Limb (tissue), 2 donors: ENCODE results near the gene CHRNA10.
"Not testable (repeated sequence)": the region's sequence is repeated elsewhere in the genome, so short reads cannot be mapped to it uniquely, and the experiment has no call there.

Experiments
- DNase-seq, 2 donors: peaks; one replicate each; pipeline ENCODE4 v3.0.0-alpha.2; 2016; ENCODE audit errors: extremely low spot score in 2 of 2

Gene CHRNA10

DNA sequence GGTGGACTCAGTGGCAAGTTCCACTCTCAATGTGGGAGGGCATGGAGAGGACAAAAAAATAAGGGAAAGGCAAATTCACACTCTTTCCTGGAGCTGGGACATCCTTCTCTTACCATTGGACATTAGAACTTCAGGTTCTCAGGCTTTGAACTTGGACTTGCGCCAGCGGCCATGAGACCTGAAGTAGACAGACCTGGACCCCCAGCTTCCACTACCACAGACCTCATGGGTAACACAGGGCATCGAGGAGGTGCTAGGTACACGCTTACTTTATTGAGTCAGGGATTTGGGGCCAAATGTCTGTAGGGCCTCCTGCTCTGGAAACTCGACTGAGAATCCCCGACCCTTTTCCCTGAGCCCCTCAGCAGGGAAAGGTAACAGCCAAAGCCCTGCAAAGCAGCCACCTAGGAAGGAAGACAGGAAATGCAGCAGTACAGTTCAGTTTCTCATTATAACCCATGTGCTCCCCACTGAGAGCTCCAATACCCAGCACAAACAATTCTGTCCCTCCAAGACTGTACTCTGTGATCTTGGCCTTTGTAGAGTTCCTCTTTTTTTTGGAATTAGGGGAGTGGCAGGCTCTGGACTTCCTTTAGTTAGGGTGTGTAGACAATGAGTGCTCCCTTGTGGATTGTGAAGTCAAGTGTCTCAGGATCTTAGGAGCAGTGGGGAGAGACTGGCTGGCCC is 5.7 kb downstream of the CHRNA10 start:
- DNase-seq: no peak

GRCh38 chr11:3664032-3664630 is 7.1 kb downstream of the CHRNA10 start:
- no peak for DNase-seq

DNA sequence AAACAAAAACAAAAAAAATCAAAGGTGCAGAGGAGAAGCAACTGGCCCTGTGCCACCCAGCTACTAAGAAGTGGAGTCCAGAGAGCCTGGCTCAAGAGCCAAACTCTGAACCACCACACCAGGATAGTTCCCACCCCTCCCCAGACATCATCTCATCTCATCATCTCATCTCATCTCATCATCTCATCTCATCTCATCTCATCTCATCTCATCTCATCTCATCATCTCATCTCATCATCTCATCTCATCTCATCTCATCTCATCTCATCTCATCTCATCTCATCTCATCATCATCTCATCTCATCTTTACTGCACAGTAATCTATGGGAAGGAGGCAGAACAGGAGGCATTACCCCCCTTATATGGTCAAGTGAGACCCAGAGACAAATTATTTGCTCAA is 8.3 kb downstream of the CHRNA10 start:
- no peak for DNase-seq

GRCh38 chr11:3660960-3661359 is 10.2 kb downstream of the CHRNA10 start:
- DNase-seq: no peak

GRCh38 chr11:3659595-3660515 is 11.3 kb downstream of the CHRNA10 start:
- DNase-seq: no peak

DNA sequence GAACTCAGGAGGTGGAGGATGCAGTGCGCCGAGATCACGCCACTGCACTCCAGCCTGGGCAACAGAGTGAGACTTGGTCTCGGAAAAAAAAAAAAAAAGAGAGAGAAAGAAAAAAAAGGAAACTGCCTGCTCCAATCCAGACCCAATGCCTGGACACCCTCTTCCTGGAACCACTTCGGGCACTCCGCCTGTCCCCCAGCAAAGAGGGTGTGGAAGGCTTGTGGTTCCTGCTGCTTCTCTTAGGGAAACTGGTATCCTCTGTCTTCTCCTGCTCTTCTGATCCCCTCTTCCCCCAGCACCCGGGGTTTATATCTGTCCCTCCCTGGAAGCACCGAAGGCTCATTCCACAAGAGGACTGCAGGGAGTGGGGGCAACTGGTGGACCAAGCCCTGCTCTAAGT is 12.9 kb downstream of the CHRNA10 start:
- DNase-seq: no peak

- not testable (repeated sequence) for DNase-seq
These were observed 13.9 kb downstream of the CHRNA10 start for GRCh38 chr11:3657331-3657730.

DNA sequence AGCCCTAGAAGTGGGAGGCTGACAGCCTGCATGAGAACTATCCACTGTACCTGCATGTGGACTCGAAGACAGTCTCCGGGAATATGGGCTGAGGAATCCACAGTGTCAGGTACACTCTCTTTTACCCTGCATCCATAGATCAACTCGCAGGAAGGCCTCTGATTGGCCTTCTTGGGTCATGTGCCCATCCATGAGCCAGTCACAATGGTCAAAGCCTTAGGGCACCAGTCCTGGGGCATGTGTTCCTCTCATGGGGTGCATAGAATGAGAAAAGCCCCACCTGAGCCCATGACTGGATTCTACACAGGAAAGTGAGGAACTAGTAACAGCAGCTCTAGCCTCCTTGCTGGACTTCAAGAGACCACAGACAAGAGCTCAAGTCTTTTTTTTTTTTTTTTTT is 15.6 kb downstream of the CHRNA10 start:
- no peak for DNase-seq

GRCh38 chr11:3652514-3652913 is 18.7 kb downstream of the CHRNA10 start:
- not testable (repeated sequence) for DNase-seq

- DNase-seq: not testable (repeated sequence)
These were observed 21.8 kb downstream of the CHRNA10 start for GRCh38 chr11:3649374-3649773.

DNA sequence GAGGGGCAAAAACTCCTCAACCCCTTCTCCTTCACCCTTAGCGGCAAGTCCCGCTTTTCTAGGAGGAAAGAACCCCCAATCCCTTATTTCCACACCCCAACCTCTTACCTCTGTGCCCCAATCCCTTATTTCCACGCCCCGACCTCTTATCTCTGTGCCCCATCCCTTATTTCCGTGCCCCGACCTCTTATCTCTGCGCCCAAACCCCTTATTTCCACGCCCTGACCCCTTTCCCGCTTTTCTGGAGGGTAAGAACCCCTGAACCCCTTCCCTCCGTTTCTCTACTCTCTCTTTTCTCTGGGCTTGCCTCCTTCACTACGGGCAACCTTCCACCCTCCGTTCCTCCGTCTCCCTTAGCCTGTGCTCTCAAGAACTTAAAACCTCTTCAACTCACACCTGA is 22.3 kb downstream of the CHRNA10 start:
- DNase-seq: not testable (repeated sequence)

DNA sequence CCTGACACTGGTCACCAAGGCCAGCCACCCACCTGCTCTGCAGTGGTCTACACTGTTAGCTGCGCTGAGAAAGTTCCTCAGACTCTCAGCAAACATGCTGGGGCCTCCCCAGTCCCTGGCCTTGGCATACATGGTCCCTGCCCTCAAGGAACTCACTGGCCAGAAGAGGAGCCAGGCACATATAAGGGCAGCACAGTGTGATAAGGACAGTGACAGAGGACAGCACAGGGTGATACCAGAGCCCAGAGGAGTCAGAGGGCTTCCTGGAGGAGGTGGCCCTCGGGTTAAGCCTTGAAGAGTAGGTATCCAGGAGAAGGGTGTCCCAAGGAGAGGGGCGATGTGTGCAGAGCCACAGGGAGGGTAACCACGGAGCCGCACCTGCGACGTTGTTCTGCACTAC is 25.6 kb downstream of the CHRNA10 start:
- no peak for DNase-seq

- no peak for DNase-seq
These were observed 26.4 kb downstream of the CHRNA10 start, which contains the start of gene ART1 for GRCh38 chr11:3644817-3645235. TSS of gene ART1 (plus strand) at chr11:3645128. CDS start at chr11:3659214, 14,086 bp downstream.

DNA sequence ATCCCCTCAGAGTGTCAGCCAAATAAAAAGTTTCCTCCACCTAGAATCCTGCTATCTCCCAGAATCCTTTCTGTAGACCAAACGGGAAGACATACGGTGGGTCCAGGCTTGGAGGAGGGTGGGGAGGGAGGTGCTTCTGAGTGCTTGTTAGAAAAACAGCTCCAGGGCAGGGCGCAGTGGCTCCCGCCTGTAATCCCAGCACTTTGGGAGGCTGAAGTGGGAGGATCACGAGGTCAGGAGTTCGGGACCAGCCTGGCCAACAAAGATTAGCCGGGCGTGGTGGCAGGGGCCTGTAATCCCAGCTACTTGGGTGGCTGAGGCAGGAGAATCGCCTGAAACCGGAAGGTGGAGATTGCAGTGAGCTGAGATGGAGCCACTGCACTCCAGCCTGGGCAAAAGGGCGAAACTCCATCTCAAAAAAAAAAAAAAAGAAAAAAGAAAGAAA is 28.1 kb downstream of the CHRNA10 start:
- DNase-seq: not testable (repeated sequence)

- peak; percentile 79 to 90 for DNase-seq
These were observed 28.9 kb downstream of the CHRNA10 start for GRCh38 chr11:3642071-3642951.

DNA sequence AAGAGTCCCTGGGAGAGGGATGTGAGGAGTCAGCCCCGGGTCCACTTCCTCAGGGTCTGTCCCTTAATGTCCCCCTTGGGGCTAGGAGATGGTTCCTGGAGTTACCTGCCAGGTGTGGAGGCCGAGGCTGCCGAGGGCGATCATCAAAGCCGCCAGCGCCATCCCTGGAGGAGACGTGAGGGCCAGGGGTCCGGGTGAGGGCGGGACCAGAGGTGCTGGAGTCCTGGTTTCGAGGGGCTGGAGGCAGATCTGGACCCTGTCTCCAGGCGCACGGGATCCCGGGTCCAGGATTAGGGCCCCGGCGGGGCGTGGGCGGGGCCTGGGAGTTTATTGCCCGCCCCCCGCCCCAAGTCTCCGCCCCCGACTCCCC is 29.5 kb downstream of the CHRNA10 start, which contains the start of gene ART5:
Gene ART5 (minus strand): TSS at position 292 of the 370 bp plus-strand sequence. CDS start 130 bp downstream, at position 162.
- DNase-seq: no peak

- DNase-seq: no peak
These were observed 30.0 kb downstream of the CHRNA10 start for GRCh38 chr11:3641191-3641590.

GRCh38 chr11:3639841-3640240 is 31.3 kb downstream of the CHRNA10 start:
- no peak for DNase-seq

- DNase-seq: no peak
These were observed 32.7 kb downstream of the CHRNA10 start for GRCh38 chr11:3638513-3638912.

DNA sequence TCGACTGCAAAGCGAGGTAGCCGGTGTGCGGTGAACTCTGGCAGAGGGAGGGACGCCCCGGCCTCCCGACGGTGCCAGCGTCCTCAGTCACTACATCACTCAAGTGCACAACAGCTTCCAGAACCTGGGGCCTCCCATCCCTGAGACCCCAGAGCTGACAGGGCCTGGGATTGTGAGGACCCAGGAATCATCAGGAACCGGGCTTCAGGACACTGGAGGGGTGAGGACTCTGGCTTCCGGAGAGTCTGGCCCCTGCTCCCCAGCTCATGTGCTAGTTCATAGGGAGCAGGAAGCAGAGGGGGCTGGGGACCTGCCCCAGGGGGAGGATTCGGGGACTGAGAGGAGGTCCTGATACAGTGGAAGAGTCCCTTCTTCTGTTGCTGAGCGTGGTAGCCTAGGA is 34.0 kb downstream of the CHRNA10 start:
- no peak for DNase-seq
